K562 (cell line): ENCODE measurements around the gene PTPRM. TPM values are rescaled to one million over a fixed set of nuclear protein-coding genes. Genes with fewer than 3 reads are reported as not detected.

Source experiments
- ATAC-seq: fragments of 200-7000 bp; cut with Tn5 transposase; 3 replicates; pipeline ENCODE4 v1.9.1; 2020; ENCODE audit warnings: moderate library complexity
- BruUV-seq: library from RNA; stranded (reverse); fragments of 400-500 nt; replicated peaks from 2 replicates; lab custom pipeline; 2021; lab: Mats Ljungman, UMichigan
- CTCF ChIA-PET: fragments of 300-600 bp; formaldehyde crosslinking; extraction: SDS; loops from one replicate; lab custom pipeline; 2021; ENCODE audit warnings: low intra/inter-chr PET ratio; lab: Yijun Ruan, JAX
- POLR2A ChIA-PET: fragments of 300-600, 350-650 bp; sonication (Branson Sonifier 250); formaldehyde crosslinking; extraction: SDS; loops from one replicate; lab custom pipeline; 2021; ENCODE audit warnings: antibody characterized with exemption, inconsistent platforms; lab: Yijun Ruan, JAX
- DNase-seq, 4 experiments: peaks; one replicate each; pipeline versions ENCODE4 v3.0.0 to v3.0.0-alpha.2; 2011 to 2018; ENCODE audit warnings: low spot score in 3 of 4, mixed read lengths in 3 of 4; ENCODE audit errors: extremely low read depth in 1 of 4
- FAIRE-seq: peaks from 2 replicates; lab custom pipeline; 2011; peaks lifted over from hg19 to GRCh38; lab: Jason Lieb, UNC
- H2AFZ ChIP-seq: 2 replicates; pipeline ENCODE4 v1.6.0; 2011; ENCODE audit warnings: low read depth, low read length, control low read depth, inconsistent platforms
- H3K27ac ChIP-seq: fragments of 200-600 bp; 3 replicates; pipeline ENCODE4 v1.8.0; 2011; ENCODE audit warnings: low read depth, mild to moderate bottlenecking, control low read depth, inconsistent platforms, low read length, moderate library complexity, mixed read lengths; ENCODE audit errors: extremely low read depth
- H3K27me3 ChIP-seq, 2 experiments: fragments of 300-600 bp in 1 of 2; 2 replicates in 1 of 2; 3 replicates in 1 of 2; pipeline versions ENCODE4 v1.6.0 to v1.8.0; 2011; ENCODE audit warnings: inconsistent platforms in 2 of 2, low read length in 2 of 2, mild to moderate bottlenecking in 1 of 2, mixed read lengths in 1 of 2, moderate library complexity in 1 of 2; ENCODE audit not compliant: control insufficient read depth in 2 of 2, insufficient read depth in 2 of 2
- H3K36me3 ChIP-seq: fragments of 300-600 bp; 3 replicates; pipeline ENCODE4 v1.8.0; 2011; ENCODE audit warnings: mild to moderate bottlenecking, low read length, inconsistent platforms; ENCODE audit not compliant: control insufficient read depth, insufficient read depth
- H3K4me1 ChIP-seq, 2 experiments: fragments of 200-600 bp in 1 of 2; replicated peaks in 1 of 2; 2 replicates in 1 of 2; 3 replicates in 1 of 2; pipeline versions ENCODE4 v1.5.1 to v1.8.0; 2011; ENCODE audit warnings: inconsistent platforms in 2 of 2, low read length in 2 of 2, mild to moderate bottlenecking in 1 of 2, mixed read lengths in 1 of 2, moderate library complexity in 1 of 2; ENCODE audit not compliant: control insufficient read depth in 2 of 2, insufficient read depth in 2 of 2
- H3K4me2 ChIP-seq: 2 replicates; pipeline ENCODE4 v1.6.1; 2011; ENCODE audit warnings: low read length, control low read depth, inconsistent platforms, mixed read lengths; ENCODE audit not compliant: insufficient read depth
- H3K4me3 ChIP-seq: fragments of 200-600 bp; sonication (generic), shearing (Covaris generic); 2 replicates; pipeline ENCODE4 v1.5.1; 2016; ENCODE audit warnings: control low read depth, inconsistent platforms
- H3K79me2 ChIP-seq: fragments of 200-600 bp; 3 replicates; pipeline ENCODE4 v1.8.0; 2011; ENCODE audit warnings: low read length, inconsistent platforms; ENCODE audit not compliant: control insufficient read depth, insufficient read depth
- H3K9ac ChIP-seq, 2 experiments: 2 replicates each; pipeline versions ENCODE4 v1.6.0 to v1.6.1; 2011; ENCODE audit warnings: low read depth in 2 of 2, low read length in 2 of 2, control low read depth in 1 of 2, inconsistent platforms in 1 of 2, mild to moderate bottlenecking in 1 of 2, mixed read lengths in 1 of 2; ENCODE audit not compliant: insufficient read depth in 1 of 2
- H3K9me1 ChIP-seq: one replicate; pipeline ENCODE4 v1.6.0; 2011; ENCODE audit warnings: inconsistent platforms, mild to moderate bottlenecking, low read length, moderate library complexity; ENCODE audit not compliant: control insufficient read depth, insufficient read depth
- H3K9me3 ChIP-seq: replicated peaks from 2 replicates; pipeline ENCODE4 v1.5.1; 2011; ENCODE audit warnings: low read depth, low read length, inconsistent platforms; ENCODE audit not compliant: control insufficient read depth, insufficient read depth
- H4K20me1 ChIP-seq: replicated peaks from 2 replicates; pipeline ENCODE4 v1.6.1; 2011; ENCODE audit warnings: low read length, inconsistent platforms, mixed read lengths; ENCODE audit not compliant: control insufficient read depth, insufficient read depth
- ERF ChIP-seq: fragments of 450-650 bp; formaldehyde crosslinking; IDR thresholded peaks from 2 replicates; pipeline ENCODE4 v1.4.0; 2020; ENCODE audit warnings: mild to moderate bottlenecking, mixed read lengths
- EWSR1 ChIP-seq: fragments of 450-650 bp; IDR thresholded peaks from 2 replicates; pipeline ENCODE4 v1.6.1; 2018; ENCODE audit warnings: borderline replicate concordance, mild to moderate bottlenecking, low read depth, moderate library complexity; ENCODE audit not compliant: partially characterized antibody
- HDAC8 ChIP-seq: fragments of 450-650 bp; IDR thresholded peaks from 2 replicates; pipeline ENCODE4 v1.6.1; 2016; ENCODE audit warnings: mild to moderate bottlenecking, missing genetic modification characterization, moderate library complexity, missing compliant biosample characterization
- HIVEP1 ChIP-seq: fragments of 250-450 bp; sonication (Bioruptor Pico); IDR thresholded peaks from 2 replicates; pipeline ENCODE4 v1.4.0; 2020; ENCODE audit warnings: mild to moderate bottlenecking
- JUN ChIP-seq, 2 experiments: sonication (generic) in 1 of 2; formaldehyde crosslinking in 1 of 2; IDR thresholded peaks; 2 replicates each; pipeline versions ENCODE4 v1.6.1 to v1.8.0; 2012 to 2022; ENCODE audit warnings: borderline replicate concordance in 2 of 2, mild to moderate bottlenecking in 2 of 2, improper control_type of control experiment in 1 of 2, low read depth in 1 of 2, low read length in 1 of 2, missing genetic modification reagents in 1 of 2
- RFX1 ChIP-seq: fragments of 450-650 bp; IDR thresholded peaks from 2 replicates; pipeline ENCODE4 v1.6.1; 2016; ENCODE audit warnings: mild to moderate bottlenecking, moderate library complexity
- SMARCB1 ChIP-seq: IDR thresholded peaks from 2 replicates; pipeline ENCODE4 v1.6.1; 2011; ENCODE audit warnings: improper control_type of control experiment, low read depth; ENCODE audit not compliant: insufficient read length
- SREBF1 ChIP-seq: fragments of 150-350 bp; IDR thresholded peaks from 2 replicates; pipeline ENCODE4 v1.6.1; 2014; ENCODE audit warnings: antibody characterized with exemption, low read depth, low read length, borderline replicate concordance
- TEAD1 ChIP-seq, 2 experiments: fragments of 450-650 bp in 1 of 2; sonication (generic) in 1 of 2; formaldehyde crosslinking; IDR thresholded peaks; 2 replicates each; pipeline versions ENCODE4 v1.4.0 to v1.8.0; 2020 to 2022; ENCODE audit warnings: mild to moderate bottlenecking in 2 of 2, missing genetic modification reagents in 1 of 2
- ZNF398 ChIP-seq: fragments of 250-450 bp; sonication (Bioruptor Pico); IDR thresholded peaks from 2 replicates; pipeline ENCODE4 v1.8.0; 2021; ENCODE audit warnings: moderate library complexity, mild to moderate bottlenecking, inconsistent platforms
- ZNF445 ChIP-seq: fragments of 250-450 bp; sonication (Bioruptor Pico); IDR thresholded peaks from 2 replicates; pipeline ENCODE4 v1.4.0; 2020; ENCODE audit warnings: low read depth, mild to moderate bottlenecking, moderate library complexity
- WGBS: fragments of 100-300 bp; shearing (Covaris generic); methylation state at CpG from one replicate; pipeline ENCODE4 v1.1.6; 2016; ENCODE audit warnings: low coverage, mixed read lengths; ENCODE audit not compliant: insufficient coverage; ENCODE audit errors: missing lambda C conversion rate; 5-methylcytosine and 5-hydroxymethylcytosine counted together
- in situ Hi-C: fragments of 300-500 bp; cut with MboI; formaldehyde crosslinking; loops from 4 replicates; pipeline ENCODE4 v1.15.0; 2018; ENCODE audit warnings: inconsistent platforms, mixed read lengths
- intact Hi-C: fragments of 100-400 bp; cut with micrococcal nuclease; formaldehyde crosslinking; loops from 2 replicates; pipeline ENCODE4 v1.14.2; 2022
- polyA plus RNA-seq, 8 experiments: library from polyadenylated mRNA; depleted of rRNA in 4 of 8; stranded (reverse) in 5 of 8; unstranded in 3 of 8; fragments of >200 nt; fragmentation: Nextera tagmentation in 2 of 8; fragmentation: Illumina TruSeq in 1 of 8; extraction: Ambion mirVana in 2 of 8; extraction: Trizol in 1 of 8; gene quantifications; 2 replicates each; pipeline versions ENCODE4 v1.2.1 to v1.2.3, GENCODE V29; 2011 to 2014; ENCODE audit warnings: inconsistent platforms in 1 of 8, missing spikeins in 1 of 8
- total RNA-seq, 7 experiments: library from RNA; depleted of rRNA in 6 of 7; stranded (reverse); fragments of >200 nt in 6 of 7; fragmentation: Illumina TruSeq in 2 of 7; extraction: Trizol in 2 of 7; gene quantifications; 2 replicates each; pipeline versions ENCODE4 v1.2.1 to v1.2.3, GENCODE V29; 2011 to 2021; ENCODE audit warnings: low replicate concordance in 1 of 7
- TF ChIP-seq, protein P1 (sequence below): fragments of 200-800 bp; sonication (Bioruptor generic); IDR thresholded peaks from 2 replicates; pipeline ENCODE4 v1.6.1; 2017; ENCODE audit warnings: missing genetic modification characterization, missing compliant biosample characterization

Gene PTPRM
- total and polyA plus RNA-seq, 9 of the 15 experiments (the other 6 are each of a cell fraction or from before 2014, with no cell fraction given) = 0.03 to 0.16 (median 0.08) TPM; not detected in 3

DNA sequence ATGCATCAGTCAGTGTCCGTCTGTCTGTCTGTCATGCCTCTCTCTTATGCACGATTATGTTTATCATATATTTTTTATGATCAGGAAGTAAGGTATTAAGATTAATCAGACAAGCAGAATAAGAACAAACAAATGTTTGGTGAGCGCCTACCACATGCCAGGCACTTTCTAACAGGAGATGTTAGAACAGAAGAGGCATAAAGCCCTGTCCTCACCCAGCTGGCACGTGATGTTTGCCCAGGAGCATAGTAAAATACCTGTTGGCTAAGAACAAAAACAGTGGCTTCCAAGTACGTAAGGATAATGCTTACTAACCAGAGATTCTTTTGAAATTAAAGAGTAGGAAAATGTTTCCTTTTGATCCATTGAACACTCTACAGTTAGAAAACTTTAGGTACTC, 661.9 kb downstream of the PTPRM start:
- DNase-seq = no peak
- no peak for TF ChIP-seq ZNF445 (CRISPR knock-in tag)
- TF ChIP-seq ZNF398 (CRISPR knock-in tag) = no peak
- no peak for TF ChIP-seq HIVEP1
- TF ChIP-seq, protein P1, sequence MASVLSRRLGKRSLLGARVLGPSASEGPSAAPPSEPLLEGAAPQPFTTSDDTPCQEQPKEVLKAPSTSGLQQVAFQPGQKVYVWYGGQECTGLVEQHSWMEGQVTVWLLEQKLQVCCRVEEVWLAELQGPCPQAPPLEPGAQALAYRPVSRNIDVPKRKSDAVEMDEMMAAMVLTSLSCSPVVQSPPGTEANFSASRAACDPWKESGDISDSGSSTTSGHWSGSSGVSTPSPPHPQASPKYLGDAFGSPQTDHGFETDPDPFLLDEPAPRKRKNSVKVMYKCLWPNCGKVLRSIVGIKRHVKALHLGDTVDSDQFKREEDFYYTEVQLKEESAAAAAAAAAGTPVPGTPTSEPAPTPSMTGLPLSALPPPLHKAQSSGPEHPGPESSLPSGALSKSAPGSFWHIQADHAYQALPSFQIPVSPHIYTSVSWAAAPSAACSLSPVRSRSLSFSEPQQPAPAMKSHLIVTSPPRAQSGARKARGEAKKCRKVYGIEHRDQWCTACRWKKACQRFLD (CRISPR knock-in tag) = no peak
- no peak for TF ChIP-seq EWSR1
- no peak for TF ChIP-seq SMARCB1
- no peak for TF ChIP-seq TEAD1 (CRISPR knock-in tag; IDR thresholded peaks at IDR 0.05)
- TF ChIP-seq SREBF1 = no peak
- no peak for TF ChIP-seq RFX1
- TF ChIP-seq JUN (IDR thresholded peaks at IDR 0.05; ENCODE audit: borderline replicate concordance, low read depth, low read length) = no peak
- TF ChIP-seq JUN (CRISPR knock-in tag; IDR thresholded peaks at IDR 0.05; ENCODE audit: borderline replicate concordance) = no peak
- no peak for TF ChIP-seq HDAC8 (tag)
- TF ChIP-seq ERF (CRISPR knock-in tag) = no peak
- no peak overlapping the region for H3K27ac ChIP-seq
- in situ Hi-C loops (no loop called here), intact Hi-C loops (no loop called here)
- 0% methylated on average over 5 of the region's 5 CpGs for WGBS
- FAIRE-seq = no peak
- no peak for ATAC-seq
- H3K4me2 ChIP-seq = no peak overlapping the region
- no peaks in the 10 kb centered on the region for H3K9me3 ChIP-seq
- no peaks in the 10 kb centered on the region for H3K4me1 ChIP-seq
- no peaks in the 10 kb centered on the region for H3K36me3 ChIP-seq
- BruUV-seq = no TSS peak
- H3K9me1 ChIP-seq = no peaks in the 10 kb centered on the region
- no peak overlapping the region for H3K4me3 ChIP-seq
- H3K79me2 ChIP-seq = no peaks in the 10 kb centered on the region
- no peaks in the 10 kb centered on the region for H3K27me3 ChIP-seq
- POLR2A ChIA-PET = no interaction called here
- no peaks in the 10 kb centered on the region for H4K20me1 ChIP-seq
- H3K9ac ChIP-seq = no peak overlapping the region
- H2AFZ ChIP-seq = no peak overlapping the region
- CTCF ChIA-PET = no interaction called here
